ENCODE results near the gene LARGE1.

Gene LARGE1

GRCh38 chr22:33302049-33302545, 618.2 kb downstream of the LARGE1 start:
- DNase-seq, result peak in 13 of 14 donors; percentile 8 to 82 (median 33)

GRCh38 chr22:33300165-33300564, 620.1 kb downstream of the LARGE1 start:
- DNase-seq, result no peak

DNA sequence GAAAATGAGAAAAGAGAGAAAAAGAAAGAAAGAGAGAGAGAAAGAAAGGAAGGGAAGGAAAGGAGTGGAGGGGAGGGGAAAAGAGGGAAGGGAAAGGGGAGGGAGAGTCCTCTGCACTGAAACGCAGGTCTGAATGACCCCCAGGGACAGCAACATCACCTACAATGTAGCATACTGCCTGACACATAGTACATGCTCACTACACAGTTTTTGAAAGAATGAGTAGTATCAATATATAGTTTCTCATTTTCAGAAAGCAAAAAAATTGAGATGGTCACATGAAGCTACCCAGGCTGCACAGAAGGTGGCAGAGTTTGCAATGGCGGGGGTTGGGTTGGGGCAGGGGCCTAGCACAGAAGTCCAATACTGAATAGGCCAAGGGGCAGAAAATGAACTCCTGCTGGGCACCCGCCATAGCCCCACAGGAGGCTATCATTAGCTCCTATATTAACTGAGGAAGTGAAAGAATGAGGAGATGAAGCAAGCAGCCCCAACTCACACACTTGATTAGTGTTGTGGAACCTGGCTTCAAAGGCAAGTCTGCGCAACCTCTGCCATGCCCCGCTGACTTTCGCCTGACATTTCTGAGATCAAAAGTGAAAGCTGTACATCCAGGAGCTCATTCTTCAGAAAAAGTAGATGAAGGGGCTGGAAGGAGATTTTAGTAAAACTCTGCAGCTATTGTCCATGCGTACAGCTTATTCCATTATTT, 620.9 kb downstream of the LARGE1 start:
- no peak for DNase-seq

DNA sequence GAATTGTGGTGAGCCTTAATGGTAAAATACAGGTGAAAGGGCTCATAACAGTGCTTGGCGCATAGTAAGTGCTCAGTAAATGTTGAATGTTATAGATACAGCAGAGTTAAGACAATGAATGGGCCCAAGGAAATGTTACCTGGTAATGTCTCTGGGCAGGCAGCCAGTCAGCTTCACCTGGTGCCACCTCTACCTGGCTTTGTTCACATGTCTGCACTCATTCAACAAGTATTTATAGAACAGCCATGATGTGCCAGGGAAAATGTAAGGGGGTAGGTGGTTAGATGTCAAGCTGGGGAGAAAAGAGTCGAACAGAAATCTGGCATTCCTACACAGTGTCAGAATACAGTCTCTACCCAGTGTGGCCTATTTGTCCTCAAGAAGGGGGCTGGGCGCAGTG, 623.3 kb downstream of the LARGE1 start:
- DNase-seq, result no peak

- no peak for DNase-seq
Measured at GRCh38 chr22:33288078-33288477, 632.2 kb downstream of the LARGE1 start.

GRCh38 chr22:33275073-33275443, 645.2 kb downstream of the LARGE1 start:
- peak in 1 of 14 donors; percentile 64 for DNase-seq

DNA sequence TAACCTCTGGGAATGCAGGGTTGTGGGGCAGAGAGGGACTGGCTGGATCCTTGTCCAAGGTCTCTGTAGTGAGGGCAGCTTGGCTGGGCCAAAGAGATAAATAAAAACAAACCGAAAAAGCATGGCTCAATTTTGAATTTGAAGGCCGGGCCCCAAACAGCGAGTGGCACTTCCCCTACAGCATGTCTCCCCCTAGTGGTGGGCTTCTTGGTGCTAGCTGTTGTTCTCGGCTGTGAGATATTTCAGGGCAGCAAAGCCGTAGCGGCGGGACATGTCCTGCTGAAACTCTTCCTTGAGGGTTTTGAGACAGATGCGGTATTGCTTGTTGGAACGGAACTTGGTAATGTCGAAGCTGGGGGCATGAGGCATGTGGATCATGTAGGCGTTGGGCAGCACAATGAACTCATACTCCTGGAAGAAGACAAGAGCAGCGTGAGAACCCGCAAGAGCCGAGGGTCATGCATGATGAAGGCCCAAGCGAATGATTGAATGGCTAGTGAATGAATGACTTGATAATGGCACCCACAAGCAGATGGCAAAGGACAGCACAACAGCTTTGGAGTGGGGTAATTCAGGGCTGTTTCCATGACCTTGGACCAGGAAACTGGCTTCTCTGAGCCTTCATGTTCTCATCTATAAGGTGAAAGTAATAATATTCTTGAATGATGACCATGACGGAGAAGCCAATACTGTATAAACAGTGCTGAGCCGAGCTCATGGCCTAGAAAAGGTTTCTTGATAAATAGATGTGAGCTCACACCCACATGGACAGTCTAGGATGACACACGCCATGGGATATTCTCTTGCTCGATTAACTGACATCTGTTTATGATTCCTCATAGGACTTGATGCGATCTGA, 645.8 kb downstream of the LARGE1 start:
- DNase-seq, result peak in 1 of 14 donors; percentile 64

DNA sequence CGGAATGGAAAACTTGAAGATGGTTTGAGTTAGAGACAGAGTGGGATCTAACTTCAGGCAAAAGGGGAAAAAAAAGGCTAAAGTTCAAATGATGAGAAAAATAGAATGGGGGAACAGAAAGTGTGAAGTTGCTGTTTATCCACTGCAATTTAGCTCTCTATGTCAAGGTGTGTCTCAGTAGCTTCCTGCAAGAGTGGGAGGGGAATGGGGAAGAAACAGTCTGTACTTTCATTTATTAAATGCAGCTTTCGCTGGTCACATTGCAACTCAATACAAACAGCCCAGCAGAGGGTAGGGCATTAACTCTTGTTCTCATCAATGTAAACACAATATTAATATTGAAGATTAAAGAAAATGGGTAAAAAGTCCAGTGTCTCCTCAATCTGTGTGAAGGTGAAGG, 647.4 kb downstream of the LARGE1 start:
- no peak for DNase-seq

GRCh38 chr22:33272180-33272579, 648.1 kb downstream of the LARGE1 start:
- DNase-seq, result no peak

GRCh38 chr22:33271390-33272161, 648.7 kb downstream of the LARGE1 start:
- DNase-seq, result peak in 7 of 14 donors; percentile 3 to 56 (median 37)

DNA sequence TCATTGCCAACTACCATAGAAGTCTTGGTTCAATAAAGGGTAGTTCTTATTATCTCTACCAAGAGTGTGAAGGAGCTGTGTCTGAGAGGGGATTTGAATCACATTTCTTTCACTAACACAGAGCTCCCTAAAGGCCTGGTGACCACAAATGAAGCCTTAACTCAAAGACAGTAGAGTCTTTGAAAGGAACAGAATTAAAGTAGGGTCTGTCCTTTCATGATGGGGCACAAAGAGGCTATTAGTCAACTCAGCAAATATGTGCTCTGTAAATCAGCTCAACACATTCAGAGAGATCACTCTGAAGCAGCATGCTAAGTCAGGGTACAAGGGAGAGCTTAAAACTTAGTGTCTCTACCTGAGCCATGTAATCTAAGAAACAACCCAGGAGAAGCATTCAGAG, 649.7 kb downstream of the LARGE1 start:
- no peak for DNase-seq

DNA sequence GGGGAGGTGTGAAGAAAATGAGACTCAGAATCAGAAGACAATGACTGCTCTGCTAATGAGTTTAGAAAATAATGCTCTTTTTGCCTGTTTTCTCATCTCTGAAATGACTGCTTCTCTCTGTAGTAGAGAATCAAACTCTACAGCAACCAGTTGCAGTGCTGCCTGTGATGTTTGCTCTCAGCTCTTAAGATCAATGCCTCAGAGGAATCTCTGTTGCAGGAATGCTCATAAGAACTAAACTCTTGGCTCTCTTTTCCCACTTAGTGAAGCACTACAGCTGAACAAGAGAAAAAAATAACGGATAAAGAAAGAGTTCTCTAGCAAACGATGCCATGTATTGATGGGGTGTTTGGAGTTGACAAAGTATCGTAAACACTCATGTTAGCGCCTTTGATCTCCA, 658.6 kb downstream of the LARGE1 start:
- DNase-seq, result no peak

- DNase-seq, result no peak
Measured at GRCh38 chr22:33260498-33260897, 659.8 kb downstream of the LARGE1 start.

GRCh38 chr22:33255791-33256190, 664.5 kb downstream of the LARGE1 start:
- no peak for DNase-seq

DNA sequence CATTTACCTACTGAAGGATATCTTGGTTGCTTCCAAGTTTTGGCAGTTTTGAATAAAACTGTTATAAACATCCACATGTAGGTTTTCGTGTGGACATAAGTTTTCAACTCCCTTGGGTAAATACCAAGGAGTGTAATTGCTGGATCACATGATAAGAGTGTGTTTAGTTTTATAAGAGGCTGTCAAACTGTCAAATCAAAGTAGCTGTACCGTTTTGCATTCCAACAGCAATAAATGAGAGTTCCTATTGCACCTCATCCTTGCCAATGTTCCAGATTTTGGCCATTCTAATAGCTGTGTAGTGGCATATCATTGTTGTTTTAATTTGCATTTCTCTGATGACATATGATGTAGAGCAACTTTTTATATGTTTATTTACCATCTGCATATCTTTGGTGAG, 671.3 kb downstream of the LARGE1 start:
- no peak for DNase-seq

- DNase-seq, result no peak
Measured at GRCh38 chr22:33247758-33248157, 672.5 kb downstream of the LARGE1 start.

GRCh38 chr22:33242078-33242477, 678.2 kb downstream of the LARGE1 start:
- DNase-seq, result no peak

GRCh38 chr22:33240888-33241475, 679.3 kb downstream of the LARGE1 start:
- no peak for DNase-seq

- DNase-seq, result no peak
Measured at GRCh38 chr22:33232071-33232470, 688.2 kb downstream of the LARGE1 start.

- DNase-seq, result no peak
Measured at GRCh38 chr22:33227791-33228190, 692.5 kb downstream of the LARGE1 start.

DNA sequence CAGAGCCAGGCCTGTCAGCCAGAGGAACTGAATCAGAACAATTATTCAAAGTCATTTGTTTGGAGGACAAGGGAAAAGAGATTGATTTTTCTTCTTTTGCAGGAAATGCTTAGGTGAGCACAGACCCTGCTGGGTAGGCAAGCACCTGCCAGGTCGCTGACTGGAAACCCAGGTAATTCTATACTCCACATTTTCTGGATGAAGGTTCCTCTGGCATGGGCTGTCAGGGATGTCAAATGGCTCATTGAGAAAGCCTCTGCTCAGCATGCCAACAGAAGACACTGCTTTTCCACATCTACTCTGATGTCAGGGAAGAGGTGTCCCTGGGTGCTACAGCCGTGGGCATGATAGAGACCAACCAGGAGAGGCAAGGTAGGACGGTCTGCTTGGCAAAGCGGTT, 695.4 kb downstream of the LARGE1 start:
- DNase-seq, result no peak

Data from C1 segment of cervical spinal cord (tissue), 14 donors.